Measurements from ENCODE around the gene FKBP8.

Gene FKBP8

GRCh38 chr19:18488403-18488723 lies 55.0 kb downstream of the FKBP8 start:
- H3K4me3 ChIP-seq (ENCODE audit: low read length), result no peak overlapping the region
- DNase-seq (ENCODE audit: low read depth), result no peak
- TF ChIP-seq CTCF (conservative IDR thresholded peaks at IDR 0.05; ENCODE audit: low read depth, low read length), result peak; percentile 52

DNA sequence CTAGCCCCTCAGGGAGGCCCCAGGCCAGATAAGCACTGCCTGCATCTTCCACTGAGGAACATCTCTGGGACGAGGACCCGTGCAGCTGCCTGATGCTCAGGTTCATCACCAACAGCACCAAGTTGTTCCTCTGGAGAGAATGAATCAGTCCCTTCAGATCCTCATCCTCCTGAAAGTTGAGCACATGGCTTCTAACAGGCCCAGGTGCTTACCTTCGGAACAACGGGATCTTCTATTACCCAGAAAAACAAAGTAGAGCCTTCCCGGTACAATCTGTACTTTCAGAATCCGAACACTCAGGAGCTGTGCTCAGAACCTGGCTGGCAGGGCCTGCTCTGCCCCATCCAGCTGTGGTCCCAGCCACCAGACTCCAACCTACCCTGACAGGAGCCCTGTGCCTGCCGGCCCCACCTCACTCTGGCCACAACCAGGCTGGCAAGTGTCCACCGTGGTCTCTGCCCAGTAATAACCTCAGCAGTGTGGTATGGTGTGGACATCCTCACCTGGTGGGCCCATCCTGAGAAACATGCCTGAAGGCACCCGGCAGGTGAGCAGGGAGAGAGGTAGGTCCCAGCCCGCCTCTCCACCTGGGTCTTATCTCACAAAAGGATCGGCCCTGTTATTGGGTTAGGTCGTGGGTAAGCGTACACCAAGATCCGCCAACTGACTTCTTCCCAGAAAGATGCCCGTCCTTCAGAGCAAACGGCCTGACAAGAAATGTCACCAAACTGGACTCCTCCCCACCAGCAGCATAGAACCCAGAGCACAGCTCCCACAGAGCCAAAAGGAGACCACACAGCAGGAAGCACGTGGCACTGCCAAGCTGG lies 55.6 kb downstream of the FKBP8 start:
- TF ChIP-seq CTCF (conservative IDR thresholded peaks at IDR 0.05; ENCODE audit: low read depth, low read length), result no peak
- DNase-seq (ENCODE audit: low read depth), result no peak
- no peak overlapping the region for H3K4me3 ChIP-seq (ENCODE audit: low read length)

GRCh38 chr19:18486746-18487145 lies 56.6 kb downstream of the FKBP8 start:
- no peak for TF ChIP-seq CTCF (conservative IDR thresholded peaks at IDR 0.05; ENCODE audit: low read depth, low read length)
- no peak for DNase-seq (ENCODE audit: low read depth)
- no peak overlapping the region for H3K4me3 ChIP-seq (ENCODE audit: low read length)

- DNase-seq (ENCODE audit: low read depth), result no peak
- no peak for TF ChIP-seq CTCF (conservative IDR thresholded peaks at IDR 0.05; ENCODE audit: low read depth, low read length)
- no peak overlapping the region for H3K4me3 ChIP-seq (ENCODE audit: low read length)
Observed at GRCh38 chr19:18484992-18485391, 58.4 kb downstream of the FKBP8 start.

GRCh38 chr19:18483119-18483890 lies 60.1 kb downstream of the FKBP8 start:
- no peak for DNase-seq (ENCODE audit: low read depth)
- H3K4me3 ChIP-seq (ENCODE audit: low read length), result no peak overlapping the region
- TF ChIP-seq CTCF (conservative IDR thresholded peaks at IDR 0.05; ENCODE audit: low read depth, low read length), result no peak
